ENCODE results near the gene CUL3. TPM values are rescaled to one million over a fixed set of nuclear protein-coding genes. Genes with fewer than 3 reads are reported as not detected.
"Not testable (repeated sequence)": the region's sequence is repeated elsewhere in the genome, so short reads cannot be mapped to it uniquely, and the experiment has no call there.

The CUL3 gene
- total RNA-seq, 1 donor from 2014 or later, result 65.6 TPM

DNA sequence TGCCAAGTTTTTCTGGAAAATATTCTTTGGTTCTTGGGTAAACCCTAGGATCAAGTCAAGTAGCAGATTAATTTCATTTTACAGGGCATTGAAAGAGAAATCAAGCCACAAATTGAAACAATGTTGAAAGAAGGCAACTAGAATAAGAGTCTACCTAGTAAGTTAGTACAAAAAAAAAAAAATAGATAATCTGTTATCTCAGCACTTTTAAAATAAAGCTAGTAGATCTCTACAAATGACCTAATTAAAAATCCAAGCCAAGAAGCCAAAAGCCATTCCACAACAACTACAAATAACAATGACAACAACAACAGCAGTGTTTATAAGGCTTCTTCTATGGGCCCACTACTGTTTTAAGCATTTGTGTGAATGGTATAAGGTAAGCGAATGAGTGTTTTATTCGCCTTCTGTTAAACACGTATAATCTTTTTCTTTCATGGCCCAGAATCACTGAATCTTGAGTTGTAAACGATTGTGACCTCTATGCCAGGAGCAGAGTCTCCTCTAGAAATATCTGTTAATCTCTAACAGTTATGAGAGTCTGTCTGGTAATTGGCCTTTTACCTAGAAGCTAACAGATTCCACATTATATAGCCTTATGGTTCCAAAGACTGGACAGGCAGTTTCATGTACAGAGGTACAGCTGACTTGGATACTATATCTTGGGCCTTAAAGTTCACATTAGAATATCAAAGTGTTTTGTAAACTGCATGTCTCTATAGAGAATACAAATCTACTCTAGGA lies 28.6 kb upstream of the CUL3 start:
- TF ChIP-seq, protein P1, sequence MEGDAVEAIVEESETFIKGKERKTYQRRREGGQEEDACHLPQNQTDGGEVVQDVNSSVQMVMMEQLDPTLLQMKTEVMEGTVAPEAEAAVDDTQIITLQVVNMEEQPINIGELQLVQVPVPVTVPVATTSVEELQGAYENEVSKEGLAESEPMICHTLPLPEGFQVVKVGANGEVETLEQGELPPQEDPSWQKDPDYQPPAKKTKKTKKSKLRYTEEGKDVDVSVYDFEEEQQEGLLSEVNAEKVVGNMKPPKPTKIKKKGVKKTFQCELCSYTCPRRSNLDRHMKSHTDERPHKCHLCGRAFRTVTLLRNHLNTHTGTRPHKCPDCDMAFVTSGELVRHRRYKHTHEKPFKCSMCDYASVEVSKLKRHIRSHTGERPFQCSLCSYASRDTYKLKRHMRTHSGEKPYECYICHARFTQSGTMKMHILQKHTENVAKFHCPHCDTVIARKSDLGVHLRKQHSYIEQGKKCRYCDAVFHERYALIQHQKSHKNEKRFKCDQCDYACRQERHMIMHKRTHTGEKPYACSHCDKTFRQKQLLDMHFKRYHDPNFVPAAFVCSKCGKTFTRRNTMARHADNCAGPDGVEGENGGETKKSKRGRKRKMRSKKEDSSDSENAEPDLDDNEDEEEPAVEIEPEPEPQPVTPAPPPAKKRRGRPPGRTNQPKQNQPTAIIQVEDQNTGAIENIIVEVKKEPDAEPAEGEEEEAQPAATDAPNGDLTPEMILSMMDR (IDR thresholded peaks at IDR 0.05), result no peak
- peaks cover 1% of the 10 kb centered on the region for H3K27me3 Mint-ChIP-seq (ENCODE audit: low read depth)
- no peak for DNase-seq (ENCODE audit: low spot score)
- H3K36me3 Mint-ChIP-seq (ENCODE audit: low read depth), result peaks cover 2% of the 10 kb centered on the region
- no peak overlapping the region for H3K27ac Mint-ChIP-seq (ENCODE audit: unreplicated experiment)
- no peaks in the 10 kb centered on the region for H3K9me3 Mint-ChIP-seq (ENCODE audit: low read depth)
- no peak overlapping the region for H3K4me3 Mint-ChIP-seq (ENCODE audit: unreplicated experiment)
- no peaks in the 10 kb centered on the region for H3K4me1 Mint-ChIP-seq (ENCODE audit: low read depth)

DNA sequence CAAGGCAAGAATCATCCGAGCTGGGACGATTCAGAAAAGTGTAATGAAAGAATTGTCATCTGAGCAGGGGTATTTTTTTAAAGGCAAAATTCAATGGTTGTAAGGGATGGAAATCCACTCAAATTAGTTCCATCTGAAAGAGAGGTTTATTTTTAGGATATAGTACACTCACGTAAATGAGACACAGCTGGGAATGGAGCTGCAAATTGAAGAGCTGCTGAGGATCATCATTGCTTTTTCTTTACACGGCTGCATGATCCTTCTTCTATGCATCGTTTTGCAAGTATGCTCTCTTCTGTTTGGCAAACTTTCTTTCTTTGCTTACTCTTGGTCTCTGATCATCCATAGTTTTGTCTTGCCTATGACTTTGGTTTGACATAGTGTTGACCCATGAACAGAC lies 27.4 kb upstream of the CUL3 start:
- H3K27me3 Mint-ChIP-seq (ENCODE audit: low read depth), result peaks cover 1% of the 10 kb centered on the region
- no peak for DNase-seq (ENCODE audit: low spot score)

DNA sequence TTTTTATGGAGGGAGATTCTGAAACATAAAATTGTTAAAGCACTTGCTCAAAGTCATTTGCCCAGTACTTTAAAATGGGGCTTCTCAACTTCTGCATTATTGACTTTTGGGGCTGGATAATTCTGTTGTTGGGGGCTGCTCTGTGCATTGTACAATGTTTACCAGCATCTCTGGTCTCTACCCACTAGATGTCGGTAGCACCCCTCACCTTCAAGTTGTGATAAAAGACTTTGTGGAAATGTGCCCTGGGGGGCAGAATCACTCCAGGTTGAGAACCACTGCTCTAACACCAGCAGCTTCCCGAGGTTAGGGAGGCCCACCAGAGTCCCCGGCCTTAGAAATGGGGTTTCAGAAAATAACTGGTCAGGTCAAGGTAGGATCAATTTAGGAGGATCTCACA lies 26.8 kb upstream of the CUL3 start:
- Mint-ChIP-seq H3K9me3 (ENCODE audit: low read depth) (no peaks in the 10 kb centered on the region), H3K36me3 (ENCODE audit: low read depth) (no peaks in the 10 kb centered on the region), H3K27me3 (ENCODE audit: low read depth) (peaks cover 1% of the 10 kb centered on the region), H3K27ac (ENCODE audit: unreplicated experiment) (no peak overlapping the region), H3K4me3 (ENCODE audit: unreplicated experiment) (no peak overlapping the region), H3K4me1 (ENCODE audit: low read depth) (peaks cover 3% of the 10 kb centered on the region)
- TF ChIP-seq, protein P1 (IDR thresholded peaks at IDR 0.05), result no peak
- no peak for DNase-seq (ENCODE audit: low spot score)

More for the DNA sequence above, 27.4 kb upstream of the CUL3 start:
- TF ChIP-seq, protein P1 (IDR thresholded peaks at IDR 0.05), result no peak
- H3K9me3 Mint-ChIP-seq (ENCODE audit: low read depth), result no peaks in the 10 kb centered on the region
- H3K36me3 Mint-ChIP-seq (ENCODE audit: low read depth), result no peaks in the 10 kb centered on the region
- H3K4me1 Mint-ChIP-seq (ENCODE audit: low read depth), result peaks cover 3% of the 10 kb centered on the region
- H3K4me3 Mint-ChIP-seq (ENCODE audit: unreplicated experiment), result no peak overlapping the region
- H3K27ac Mint-ChIP-seq (ENCODE audit: unreplicated experiment), result no peak overlapping the region

DNA sequence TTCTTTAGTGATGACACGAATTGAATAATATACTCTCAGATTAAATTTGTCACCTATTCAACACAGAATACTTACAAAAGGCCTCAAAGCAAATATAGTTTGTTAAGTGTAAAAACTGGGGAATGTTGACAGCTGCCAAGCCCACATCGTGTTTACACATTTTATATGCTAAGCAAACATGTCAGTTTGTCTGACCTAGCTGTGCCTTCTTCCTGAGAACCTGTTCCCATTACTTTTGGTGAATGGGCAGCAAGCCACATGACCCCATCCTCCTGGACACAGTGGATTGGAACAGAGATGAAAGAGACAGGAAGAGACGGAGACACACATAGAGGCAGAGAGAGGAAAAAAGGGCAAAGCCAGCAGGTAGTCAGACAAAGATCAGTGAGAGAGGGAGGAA lies 22.9 kb upstream of the CUL3 start:
- H3K4me3 Mint-ChIP-seq (ENCODE audit: unreplicated experiment), result no peak overlapping the region
- H3K4me1 Mint-ChIP-seq (ENCODE audit: low read depth), result peaks cover 3% of the 10 kb centered on the region
- TF ChIP-seq, protein P1 (IDR thresholded peaks at IDR 0.05), result no peak
- H3K27ac Mint-ChIP-seq (ENCODE audit: unreplicated experiment), result no peak overlapping the region
- no peaks in the 10 kb centered on the region for H3K27me3 Mint-ChIP-seq (ENCODE audit: low read depth)
- H3K9me3 Mint-ChIP-seq (ENCODE audit: low read depth), result no peaks in the 10 kb centered on the region
- no peaks in the 10 kb centered on the region for H3K36me3 Mint-ChIP-seq (ENCODE audit: low read depth)
- DNase-seq (ENCODE audit: low spot score), result no peak

DNA sequence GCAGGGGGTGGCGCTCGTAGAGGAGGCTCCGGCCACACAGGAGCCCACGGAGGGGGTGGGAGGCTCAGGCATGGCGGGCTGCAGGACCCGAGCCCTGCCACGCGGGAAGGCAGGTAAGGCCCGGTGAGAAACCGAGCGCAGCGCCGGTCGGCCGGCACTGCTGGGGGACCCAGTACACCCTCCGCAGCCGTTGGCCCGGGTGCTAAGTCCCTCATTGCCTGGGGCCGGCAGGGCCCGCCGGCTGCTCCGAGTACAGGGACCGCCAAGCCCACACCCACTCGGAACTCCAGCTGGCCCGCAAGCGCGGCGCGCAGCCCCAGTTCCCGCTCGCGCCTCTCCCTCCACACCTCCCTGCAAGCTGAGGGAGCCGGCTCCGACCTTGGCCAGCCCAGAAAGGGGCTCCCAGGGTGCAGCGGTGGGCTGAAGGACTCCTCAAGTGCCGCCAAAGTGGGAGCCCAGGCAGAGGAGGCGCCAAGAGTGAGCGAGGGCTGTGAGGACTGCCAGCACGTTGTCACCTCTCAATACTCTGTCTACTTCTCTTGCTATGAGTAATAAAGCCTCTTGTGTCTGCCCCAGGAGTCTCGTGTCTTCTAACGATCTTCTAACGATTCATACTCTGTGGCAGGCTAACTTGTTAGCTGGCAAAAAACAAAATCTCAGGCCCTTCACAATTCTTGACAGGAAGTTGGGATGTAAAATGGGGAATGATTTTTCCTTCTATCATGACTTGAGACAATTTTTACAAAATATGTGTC lies 18.8 kb upstream of the CUL3 start:
- not testable (repeated sequence) for H3K4me3 Mint-ChIP-seq (ENCODE audit: unreplicated experiment); H3K27me3 Mint-ChIP-seq (ENCODE audit: low read depth); H3K4me1 Mint-ChIP-seq (ENCODE audit: low read depth); DNase-seq (ENCODE audit: low spot score); H3K27ac Mint-ChIP-seq (ENCODE audit: unreplicated experiment); H3K36me3 Mint-ChIP-seq (ENCODE audit: low read depth); H3K9me3 Mint-ChIP-seq (ENCODE audit: low read depth)

DNA sequence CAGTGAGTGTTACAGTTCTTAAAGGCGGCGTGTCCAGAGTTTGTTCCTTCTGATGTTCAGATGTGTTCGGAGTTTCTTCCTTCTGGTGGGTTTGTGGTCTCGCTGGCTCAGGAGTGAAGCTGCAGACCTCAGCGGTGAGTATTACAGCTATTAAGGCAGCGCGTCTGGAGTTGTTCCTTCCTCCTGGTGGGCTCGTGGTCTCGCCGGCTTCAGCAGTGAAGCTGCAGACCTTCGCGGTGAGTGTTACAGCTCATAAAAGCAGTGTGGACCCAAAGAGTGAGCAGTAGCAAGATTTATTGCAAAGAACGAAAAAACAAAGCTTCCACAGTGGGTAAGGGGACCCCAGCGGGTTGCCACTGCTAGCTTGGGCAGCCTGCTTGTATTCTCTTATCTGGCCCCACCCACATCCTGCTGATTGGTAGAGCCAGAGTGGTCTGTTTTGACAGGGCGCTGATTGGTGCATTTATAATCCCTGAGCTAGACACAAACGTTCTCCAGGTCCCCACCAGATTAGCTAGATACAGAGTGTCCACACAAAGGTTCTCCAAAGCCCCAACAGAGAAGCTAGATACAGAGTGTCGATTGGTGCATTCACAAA lies 17.7 kb upstream of the CUL3 start:
- not testable (repeated sequence) for DNase-seq (ENCODE audit: low spot score); H3K9me3 Mint-ChIP-seq (ENCODE audit: low read depth); H3K27me3 Mint-ChIP-seq (ENCODE audit: low read depth); H3K27ac Mint-ChIP-seq (ENCODE audit: unreplicated experiment); H3K36me3 Mint-ChIP-seq (ENCODE audit: low read depth); H3K4me1 Mint-ChIP-seq (ENCODE audit: low read depth); H3K4me3 Mint-ChIP-seq (ENCODE audit: unreplicated experiment)

Data from chondrocyte (in vitro differentiated cells).